HG03558 (cell line): Measurements from ENCODE around the gene CYB561.

Experiments
- ATAC-seq: cut with Tn5 transposase; IDR thresholded peaks from one replicate; pipeline ENCODE4 v1.9.1; 2021; ENCODE audit warnings: moderate number of reproducible peaks; ENCODE audit not compliant: unreplicated experiment; ENCODE audit errors: extremely low read depth

The CYB561 gene

DNA sequence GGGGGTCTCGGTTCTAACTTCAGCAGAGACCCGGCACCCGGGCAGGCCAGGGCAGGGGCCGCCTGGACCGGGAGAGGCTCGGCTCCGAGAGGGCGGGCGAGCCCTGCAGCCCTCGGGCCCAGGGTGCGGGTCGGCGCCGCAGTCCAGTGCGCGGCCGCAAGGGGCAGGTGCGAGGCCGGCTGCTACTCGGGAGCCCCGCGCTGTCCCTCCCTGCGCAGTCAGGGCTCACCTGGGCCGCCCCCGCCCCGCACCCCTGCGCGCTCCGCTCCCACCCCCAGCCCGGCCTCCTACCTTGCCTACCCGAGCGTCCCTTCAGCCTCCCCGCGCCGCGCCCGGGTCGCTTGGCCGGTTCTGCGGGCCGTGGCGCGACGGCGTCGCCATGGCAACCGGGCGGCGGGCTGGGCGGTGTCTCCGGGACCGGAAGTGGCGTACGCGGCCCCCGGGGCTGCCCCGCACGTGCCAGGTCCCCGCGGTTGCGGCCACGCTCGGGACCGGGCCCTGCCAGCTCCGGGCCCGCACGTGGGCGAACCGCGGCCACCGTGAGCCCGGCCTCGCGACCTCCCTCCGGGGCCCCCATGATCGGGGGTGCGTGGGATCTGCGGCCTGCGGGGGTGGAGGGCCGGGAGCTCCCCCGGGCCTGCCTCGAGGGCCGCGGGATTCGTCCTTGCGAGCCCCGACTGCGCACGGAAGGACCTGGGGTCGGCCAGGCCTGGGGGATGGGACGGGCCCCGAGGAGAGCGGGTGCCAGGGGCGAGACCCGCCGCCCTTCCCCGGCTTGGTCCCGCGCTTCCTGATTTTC is at the start of gene CYB561:
CYB561 (minus strand) TSS at position 353 of the 799 bp plus-strand sequence. CDS start 8,759 bp downstream, outside the sequence.
- ATAC-seq: peak; percentile 35

- no peak for ATAC-seq
These were observed 49.4 kb upstream of the CYB561 start for GRCh38 chr17:63495491-63495890.

- ATAC-seq: no peak
These were observed 48.3 kb upstream of the CYB561 start for GRCh38 chr17:63494300-63494928.

GRCh38 chr17:63493411-63493810 is 47.3 kb upstream of the CYB561 start:
- no peak for ATAC-seq

DNA sequence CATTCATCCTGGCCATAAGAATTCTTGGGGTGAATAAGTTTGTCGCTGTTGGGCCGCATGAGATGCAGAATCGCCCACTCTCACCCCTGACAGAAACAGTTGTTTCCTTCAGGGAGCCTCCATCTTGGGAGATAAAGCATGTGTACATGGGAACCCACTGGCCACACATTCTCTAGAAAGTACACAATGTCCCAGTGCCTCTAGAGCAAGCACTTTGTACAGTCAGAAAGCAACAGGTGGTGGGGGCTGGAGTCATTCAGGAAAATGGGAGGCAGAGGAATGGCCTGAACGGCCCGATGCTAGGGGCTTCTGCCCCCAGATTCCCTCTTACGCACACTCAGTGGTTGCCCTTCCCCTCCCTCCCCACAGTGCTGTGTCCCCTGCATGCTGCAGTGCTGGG is 46.8 kb upstream of the CYB561 start:
- ATAC-seq: no peak

GRCh38 chr17:63491977-63492618 is 46.0 kb upstream of the CYB561 start:
- no peak for ATAC-seq

GRCh38 chr17:63491413-63491812 is 45.3 kb upstream of the CYB561 start:
- no peak for ATAC-seq

DNA sequence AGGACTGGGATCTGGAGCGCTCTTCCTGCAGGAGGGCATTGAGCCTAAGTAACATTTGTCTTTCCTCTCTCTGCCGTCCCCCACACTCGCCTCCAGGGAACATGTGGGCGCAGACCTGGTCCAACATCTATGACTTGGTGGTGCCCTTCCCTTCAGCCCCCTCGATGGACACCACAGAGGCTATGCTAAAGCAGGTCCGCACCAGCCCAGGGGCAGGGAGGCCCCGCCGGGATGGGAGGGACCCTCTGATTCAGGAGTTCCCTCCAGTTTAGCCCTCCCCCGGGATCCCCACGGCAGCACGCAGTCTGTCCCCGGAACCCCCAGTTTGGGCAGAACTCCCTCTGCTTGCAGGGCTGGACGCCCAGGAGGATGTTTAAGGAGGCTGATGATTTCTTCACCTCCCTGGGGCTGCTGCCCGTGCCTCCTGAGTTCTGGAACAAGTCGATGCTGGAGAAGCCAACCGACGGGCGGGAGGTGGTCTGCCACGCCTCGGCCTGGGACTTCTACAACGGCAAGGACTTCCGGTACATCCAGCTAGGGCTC is 44.8 kb upstream of the CYB561 start:
- no peak for ATAC-seq

DNA sequence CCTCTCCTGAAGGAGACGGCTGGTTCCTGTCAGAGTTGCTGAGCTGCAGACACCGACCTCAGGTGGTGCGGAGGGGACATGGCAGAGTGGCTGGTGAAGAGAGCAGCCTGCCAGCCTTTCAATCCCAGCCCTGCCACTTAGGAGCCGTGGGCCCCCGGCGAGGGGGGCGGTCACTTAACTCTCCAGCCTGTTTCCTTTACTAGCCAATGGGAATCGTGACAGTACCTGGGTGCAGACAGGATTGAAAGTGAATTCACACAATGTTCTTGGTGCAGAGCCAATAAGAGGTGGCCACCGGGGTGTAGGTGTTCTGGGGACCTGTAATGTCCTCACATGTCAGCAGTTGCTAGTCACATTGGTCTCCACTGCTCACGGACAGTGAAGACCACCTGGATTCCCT is 44.2 kb upstream of the CYB561 start:
- no peak for ATAC-seq

GRCh38 chr17:63489291-63489690 is 43.2 kb upstream of the CYB561 start:
- no peak for ATAC-seq

GRCh38 chr17:63488851-63489250 is 42.7 kb upstream of the CYB561 start:
- no peak for ATAC-seq

GRCh38 chr17:63487014-63487339 is 40.9 kb upstream of the CYB561 start:
- ATAC-seq: no peak

DNA sequence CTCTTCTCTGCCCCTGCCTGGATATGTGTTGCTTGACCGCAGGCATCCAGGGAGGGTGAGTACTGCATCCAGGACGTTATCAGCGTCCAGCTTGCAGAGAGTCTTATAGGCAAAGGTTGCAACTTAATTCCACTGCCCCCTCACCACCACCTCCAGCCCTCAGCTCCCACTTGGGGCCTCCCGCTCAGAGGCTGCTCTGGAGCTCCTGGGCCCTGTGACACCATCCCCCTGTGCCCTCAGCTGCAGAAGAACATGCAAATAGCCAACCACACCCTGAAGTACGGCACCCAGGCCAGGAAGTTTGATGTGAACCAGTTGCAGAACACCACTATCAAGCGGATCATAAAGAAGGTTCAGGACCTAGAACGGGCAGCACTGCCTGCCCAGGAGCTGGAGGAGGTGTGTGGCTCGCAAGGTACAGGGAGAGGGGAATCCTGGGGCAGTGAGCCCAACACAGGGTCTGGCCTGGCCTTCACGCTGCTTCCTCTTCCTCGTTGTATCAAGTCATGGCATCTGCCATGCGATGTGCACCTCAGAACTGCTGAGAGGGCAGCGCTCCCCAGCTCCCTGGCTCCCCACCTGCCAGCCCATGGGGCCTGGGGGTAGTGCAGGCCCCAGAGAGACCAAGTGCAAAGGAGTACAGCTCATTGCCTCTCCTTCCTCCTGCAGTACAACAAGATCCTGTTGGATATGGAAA is 40.4 kb upstream of the CYB561 start:
- ATAC-seq: no peak

- no peak for ATAC-seq
These were observed 37.8 kb upstream of the CYB561 start for GRCh38 chr17:63483655-63484575.

GRCh38 chr17:63483038-63483437 is 36.9 kb upstream of the CYB561 start:
- ATAC-seq: no peak

DNA sequence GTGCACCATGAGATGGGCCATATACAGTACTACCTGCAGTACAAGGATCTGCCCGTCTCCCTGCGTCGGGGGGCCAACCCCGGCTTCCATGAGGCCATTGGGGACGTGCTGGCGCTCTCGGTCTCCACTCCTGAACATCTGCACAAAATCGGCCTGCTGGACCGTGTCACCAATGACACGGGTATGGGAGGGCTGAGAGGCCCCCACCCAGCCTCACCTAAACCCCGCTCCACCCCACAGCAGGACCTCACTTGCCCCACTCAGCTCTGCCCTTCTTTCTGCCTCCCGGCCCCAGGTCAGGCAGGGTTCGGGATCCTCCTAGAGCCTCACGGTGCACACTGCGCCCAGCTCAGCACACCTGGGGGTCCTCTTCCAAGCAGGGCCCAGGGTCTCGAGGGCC is 36.4 kb upstream of the CYB561 start:
- no peak for ATAC-seq

- ATAC-seq: no peak
These were observed 35.4 kb upstream of the CYB561 start for GRCh38 chr17:63481488-63481870.

- ATAC-seq: no peak
These were observed 34.9 kb upstream of the CYB561 start for GRCh38 chr17:63480826-63481487.

DNA sequence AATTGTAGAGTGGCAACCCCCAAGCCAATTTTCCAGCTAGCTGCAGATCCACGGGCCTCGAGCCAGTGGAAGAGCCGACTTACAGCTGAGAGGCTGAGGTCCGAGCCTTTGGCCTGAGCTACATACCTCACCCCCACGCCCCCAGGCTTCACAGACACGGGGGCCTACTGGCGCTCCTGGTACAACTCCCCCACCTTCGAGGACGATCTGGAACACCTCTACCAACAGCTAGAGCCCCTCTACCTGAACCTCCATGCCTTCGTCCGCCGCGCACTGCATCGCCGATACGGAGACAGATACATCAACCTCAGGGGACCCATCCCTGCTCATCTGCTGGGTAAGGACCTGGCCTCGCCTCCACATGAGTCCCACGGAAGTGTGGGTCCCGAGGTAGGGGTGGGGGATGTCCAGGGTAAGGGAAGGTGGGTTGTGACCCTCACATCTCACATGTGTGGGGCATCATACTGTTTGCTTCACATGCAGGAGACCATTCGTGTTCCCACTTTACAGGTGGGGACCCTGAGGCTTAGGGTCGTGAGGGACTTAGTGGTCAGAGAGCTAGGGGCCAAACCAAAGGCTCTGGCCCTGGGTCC is 34.2 kb upstream of the CYB561 start:
- no peak for ATAC-seq
